HUDEP-2 (cell line): ENCODE data around the gene PHOX2A.

ENCODE experiments used
- DNase-seq, 76 experiments: peaks; one replicate each; lab custom pipeline; 2025; ENCODE audit not compliant: unreplicated experiment in 76 of 76; lab: John Stamatoyannopoulos, UW

Gene PHOX2A

GRCh38 chr11:72235351-72236057 is 8.5 kb downstream of the PHOX2A start:
- no peak for DNase-seq

- no peak for DNase-seq
These were observed 9.1 kb downstream of the PHOX2A start for GRCh38 chr11:72234920-72235319.

GRCh38 chr11:72234514-72234830 is 9.5 kb downstream of the PHOX2A start:
- DNase-seq = no peak

GRCh38 chr11:72233773-72234513 is 10.0 kb downstream of the PHOX2A start:
- DNase-seq = no peak

GRCh38 chr11:72233056-72233772 is 10.8 kb downstream of the PHOX2A start:
- DNase-seq = no peak

GRCh38 chr11:72232260-72233055 is 11.5 kb downstream of the PHOX2A start:
- no peak for DNase-seq

- DNase-seq = no peak
These were observed 12.3 kb downstream of the PHOX2A start for GRCh38 chr11:72231396-72232259.

- DNase-seq = no peak
These were observed 13.1 kb downstream of the PHOX2A start for GRCh38 chr11:72230764-72231365.

- DNase-seq = no peak
These were observed 13.8 kb downstream of the PHOX2A start for GRCh38 chr11:72229925-72230763.

GRCh38 chr11:72229336-72229924 is 14.5 kb downstream of the PHOX2A start:
- no peak for DNase-seq

GRCh38 chr11:72228844-72229231 is 15.1 kb downstream of the PHOX2A start:
- no peak for DNase-seq

- DNase-seq = no peak
These were observed 15.6 kb downstream of the PHOX2A start for GRCh38 chr11:72228229-72228843.

GRCh38 chr11:72227316-72228228 is 16.4 kb downstream of the PHOX2A start:
- no peak for DNase-seq

GRCh38 chr11:72226701-72227100 is 17.3 kb downstream of the PHOX2A start:
- no peak for DNase-seq

GRCh38 chr11:72225411-72225951 is 18.5 kb downstream of the PHOX2A start:
- peak in 1 of 76 experiments; percentile 11 for DNase-seq

- DNase-seq = peak in 8 of 76 experiments; percentile 9 to 29 (median 14)
These were observed 19.2 kb downstream of the PHOX2A start, which contains the start of gene INPPL1 for GRCh38 chr11:72224564-72225410. Gene INPPL1 (plus strand): TSS chr11:72224767. CDS start chr11:72224985, 218 bp downstream.
